GM10847 (cell line): ENCODE measurements around the gene COL23A1.

Experiments used
- POLR2A ChIP-seq: IDR thresholded peaks from 2 replicates; pipeline ENCODE4 v1.6.1; 2011; ENCODE audit not compliant: insufficient read length; ENCODE audit errors: extremely low read depth

The COL23A1 gene

DNA sequence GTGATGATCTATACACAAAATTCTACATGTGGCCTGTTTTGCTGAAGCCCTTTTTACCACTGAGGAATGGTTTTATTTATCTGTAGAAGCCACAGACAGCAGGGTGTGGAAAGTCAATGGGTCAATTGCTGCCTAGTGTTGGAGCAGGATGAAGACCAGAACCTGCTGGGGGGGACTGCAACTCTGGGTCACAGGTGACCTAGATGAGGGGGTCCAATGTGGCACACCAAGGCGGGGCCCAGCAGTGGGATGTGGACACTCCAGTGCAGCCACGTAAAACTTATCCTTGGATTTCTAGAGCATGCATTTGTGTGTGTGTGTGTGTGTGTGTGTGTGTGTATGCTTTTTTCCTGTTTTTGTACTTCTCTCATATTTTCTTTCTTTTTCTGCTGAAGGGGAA is 210.1 kb downstream of the COL23A1 start:
- TF ChIP-seq POLR2A, result no peak

DNA sequence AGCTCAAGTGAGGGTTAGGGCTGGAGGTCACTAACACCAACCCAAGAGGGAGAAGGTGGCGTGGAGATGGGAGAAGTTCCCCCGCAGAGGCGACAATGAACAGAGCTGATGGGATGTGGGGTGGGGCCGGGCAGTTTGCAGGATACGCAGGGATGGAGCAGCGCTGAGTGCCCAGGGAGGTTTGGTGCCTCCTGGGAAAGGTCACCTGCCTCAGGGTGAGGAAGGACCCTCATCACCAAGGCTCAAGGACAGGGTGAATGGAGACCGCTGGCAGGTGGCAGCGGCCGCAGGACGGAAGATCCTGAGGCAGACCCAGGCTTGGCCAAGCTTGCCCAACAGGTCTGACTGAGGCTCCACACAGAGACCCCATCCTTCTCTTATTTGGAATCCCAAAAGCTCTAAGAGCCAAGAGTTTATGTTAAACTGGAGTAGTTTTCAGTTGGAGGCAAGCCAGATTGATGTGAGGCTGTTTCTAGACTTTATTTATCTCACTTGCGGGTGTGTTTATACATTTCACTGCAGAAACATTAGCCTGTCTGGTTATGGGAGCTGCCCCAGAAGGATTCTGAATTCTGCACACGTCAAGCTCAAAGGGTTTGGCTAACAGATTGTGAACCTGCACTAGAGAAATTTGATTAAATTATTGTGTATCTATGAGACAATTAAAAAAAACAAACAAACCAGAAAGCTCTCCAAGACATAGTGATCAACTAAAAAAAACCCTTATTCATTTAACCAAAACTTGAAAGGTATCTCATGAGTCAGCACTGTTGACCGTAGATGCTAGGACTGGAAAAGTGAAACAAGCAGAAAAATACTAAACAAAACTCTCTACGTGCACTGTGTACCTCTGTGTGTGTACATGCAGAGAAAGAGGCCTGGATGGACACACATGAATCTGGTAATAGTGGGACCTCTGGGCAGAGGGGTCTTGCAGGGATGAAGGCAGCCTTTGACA is 211.4 kb downstream of the COL23A1 start:
- TF ChIP-seq POLR2A, result no peak

DNA sequence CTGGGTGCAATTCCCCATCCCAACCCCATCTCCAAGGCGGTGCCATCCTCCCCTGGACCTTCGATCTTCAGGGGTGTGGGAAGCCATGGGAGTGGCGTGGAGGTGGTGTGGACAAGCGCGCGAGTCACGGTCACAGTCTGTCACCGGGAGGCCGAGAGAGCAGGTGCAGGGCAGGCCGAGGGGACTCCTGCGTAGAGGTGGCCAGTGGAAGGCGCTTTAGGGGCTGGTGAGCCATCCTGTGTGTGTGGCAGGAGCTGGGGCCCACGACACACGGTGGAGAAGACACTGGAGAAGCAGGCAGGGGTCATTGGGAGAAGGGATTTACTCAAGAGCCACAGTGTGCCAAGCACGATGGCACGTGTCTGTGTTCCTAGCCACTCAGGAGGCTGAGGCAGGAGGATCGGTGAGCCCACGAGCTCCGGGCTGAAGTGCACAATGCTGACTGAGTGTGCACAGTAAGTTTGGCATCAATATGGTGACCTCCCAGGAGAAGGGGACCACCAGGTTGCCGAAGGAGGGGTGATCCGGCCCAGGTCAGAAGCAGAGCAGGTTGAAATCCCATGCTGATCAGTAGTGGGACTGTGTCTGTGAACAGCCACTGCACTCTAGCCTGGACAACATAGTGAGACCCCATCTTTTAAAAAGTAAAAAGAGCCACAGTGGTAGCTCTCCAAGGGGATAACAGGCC is 212.5 kb downstream of the COL23A1 start:
- TF ChIP-seq POLR2A, result no peak

DNA sequence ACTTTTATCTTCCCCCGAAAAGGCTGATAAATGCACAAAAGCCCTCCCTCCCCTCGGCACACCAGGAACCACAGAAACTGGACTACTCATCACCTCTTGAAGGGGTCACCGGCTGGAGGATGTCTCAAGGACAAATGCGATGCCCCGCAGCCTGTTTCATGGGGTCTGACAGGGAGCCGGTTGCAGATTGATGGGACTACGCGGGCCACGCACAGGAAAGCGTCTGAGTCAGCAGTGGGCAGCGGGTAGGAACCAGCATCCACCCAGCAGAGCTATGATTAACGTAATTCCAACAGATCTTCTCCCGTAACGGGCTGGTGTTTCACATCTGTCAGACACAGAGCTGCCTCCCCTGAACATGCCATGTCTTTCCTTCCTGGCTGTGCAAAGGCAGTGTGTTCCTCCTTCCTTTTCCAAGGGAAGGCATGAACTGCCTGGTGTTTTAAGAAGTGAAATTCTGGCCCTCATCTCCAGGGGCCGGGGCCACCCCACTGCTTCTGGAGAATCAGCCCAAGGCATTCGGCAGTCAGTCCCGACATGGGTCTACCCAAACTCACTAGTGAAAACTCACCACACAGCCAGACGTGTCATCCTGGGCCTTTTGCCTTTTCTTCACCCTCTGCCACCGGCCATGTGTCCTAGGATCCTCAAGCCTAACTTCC is 213.1 kb downstream of the COL23A1 start:
- no peak for TF ChIP-seq POLR2A

DNA sequence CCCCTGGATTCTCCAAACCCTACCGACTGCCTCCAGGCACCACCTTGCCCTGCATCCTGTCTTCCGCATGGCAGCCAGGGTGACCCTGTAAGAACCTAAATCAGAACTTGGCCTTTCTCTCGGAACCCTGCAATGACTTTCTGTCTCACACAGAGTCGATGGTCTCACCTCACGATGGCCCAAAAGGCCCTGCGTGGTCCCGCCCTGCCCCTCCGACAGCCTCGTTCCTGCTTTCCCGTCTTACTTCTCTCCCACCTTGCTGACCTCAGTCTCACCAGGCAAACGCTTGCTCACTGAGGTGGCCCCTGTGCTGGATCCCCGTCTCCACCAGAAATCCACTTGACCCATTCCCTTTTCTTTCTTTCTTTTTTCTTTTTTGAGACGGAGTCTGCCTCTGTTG is 214.8 kb downstream of the COL23A1 start:
- TF ChIP-seq POLR2A, result no peak

DNA sequence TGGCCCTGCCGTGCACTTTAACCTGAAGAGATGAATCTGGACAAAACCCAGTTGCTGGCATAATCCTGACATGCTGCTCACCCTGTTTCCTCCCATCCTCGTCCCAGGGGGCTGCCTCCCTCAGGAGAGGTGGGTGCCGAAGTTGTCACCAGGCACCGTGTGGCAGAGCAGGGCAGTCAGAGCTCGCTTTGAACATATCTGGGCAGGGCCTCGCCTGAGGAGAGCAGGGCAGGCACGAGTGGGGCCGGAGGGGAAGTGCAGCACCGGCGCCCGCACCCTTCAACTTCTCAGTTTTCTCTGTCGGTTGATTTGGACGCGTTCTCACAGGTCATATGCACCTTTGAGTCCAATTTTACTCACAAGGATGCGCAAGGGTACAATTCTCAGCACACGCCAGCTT is 216.5 kb downstream of the COL23A1 start:
- TF ChIP-seq POLR2A, result no peak

DNA sequence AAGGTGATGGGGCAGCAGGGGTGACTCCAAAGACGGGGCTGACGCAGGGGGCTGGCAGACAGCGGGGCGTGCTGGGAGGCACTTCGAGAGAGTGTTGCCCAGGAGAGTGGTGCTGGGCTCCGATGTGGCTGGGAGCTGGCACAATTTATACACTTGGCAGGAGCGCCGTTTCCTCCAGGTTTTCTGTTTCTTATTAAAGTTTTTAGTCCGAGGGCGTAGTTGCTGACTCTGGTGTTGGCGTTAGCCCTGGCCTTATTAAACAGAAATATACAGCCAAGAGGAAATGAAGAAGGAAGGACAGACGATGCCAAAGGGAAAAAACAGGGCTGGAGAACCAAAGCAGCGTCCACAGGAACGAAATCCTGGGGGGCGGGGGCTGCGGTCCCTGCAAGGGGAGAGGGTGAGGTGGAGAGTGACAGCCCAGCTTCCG is 218.0 kb downstream of the COL23A1 start:
- TF ChIP-seq POLR2A, result no peak

DNA sequence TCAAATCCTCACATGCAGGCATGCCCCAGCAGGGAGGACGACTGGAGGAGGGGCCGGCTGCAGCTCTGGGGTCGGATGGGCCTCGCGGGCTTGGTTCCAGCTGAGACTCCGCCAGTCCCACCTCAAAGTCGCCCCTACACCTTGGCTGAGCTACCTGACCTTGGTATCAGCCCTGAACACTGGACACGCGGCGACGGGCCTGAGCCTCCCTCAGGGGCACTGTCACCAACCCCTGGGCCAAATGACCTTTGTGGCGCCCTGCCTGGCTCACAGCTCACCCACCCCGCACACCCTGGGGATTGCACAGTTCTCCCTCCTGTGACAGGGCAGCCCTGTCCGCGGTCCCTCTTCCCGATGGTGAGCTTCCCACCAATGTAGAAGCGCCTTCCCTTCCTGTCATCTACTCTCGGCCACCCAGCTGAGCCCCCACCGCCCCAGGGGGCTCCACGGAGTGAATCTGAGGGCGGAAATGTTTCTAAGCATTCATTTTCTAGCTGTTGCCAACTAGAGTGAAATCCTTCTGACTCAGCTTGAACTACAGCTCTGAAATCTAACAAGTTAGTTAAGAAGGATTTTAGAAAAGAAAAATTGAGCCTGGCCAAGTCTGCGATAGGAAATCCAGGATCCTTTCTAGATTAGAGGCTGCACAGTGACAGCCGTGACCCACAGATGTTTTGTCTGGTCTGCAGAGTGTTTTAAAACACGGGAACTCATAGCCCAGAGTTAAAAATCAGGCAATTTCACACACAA is 218.7 kb downstream of the COL23A1 start:
- no peak for TF ChIP-seq POLR2A

DNA sequence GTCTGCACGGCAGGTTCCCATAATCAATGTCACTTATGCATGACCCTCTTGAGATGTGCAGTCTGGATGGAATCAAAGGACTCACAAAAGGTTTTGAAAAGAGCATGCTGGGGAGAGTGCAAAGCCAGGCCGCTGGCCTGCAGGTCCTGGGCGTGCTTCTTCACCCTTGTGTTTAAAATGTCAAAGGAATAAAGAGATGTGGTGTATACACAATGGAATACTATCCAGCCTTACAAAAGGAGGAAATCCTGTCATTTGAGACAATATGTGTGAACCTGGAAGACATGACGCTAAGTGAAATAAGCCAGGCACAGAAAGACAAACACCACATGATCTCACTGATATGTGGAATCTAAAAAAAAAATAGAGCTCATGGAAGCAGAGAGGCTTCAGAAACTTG is 220.1 kb downstream of the COL23A1 start:
- TF ChIP-seq POLR2A, result no peak

DNA sequence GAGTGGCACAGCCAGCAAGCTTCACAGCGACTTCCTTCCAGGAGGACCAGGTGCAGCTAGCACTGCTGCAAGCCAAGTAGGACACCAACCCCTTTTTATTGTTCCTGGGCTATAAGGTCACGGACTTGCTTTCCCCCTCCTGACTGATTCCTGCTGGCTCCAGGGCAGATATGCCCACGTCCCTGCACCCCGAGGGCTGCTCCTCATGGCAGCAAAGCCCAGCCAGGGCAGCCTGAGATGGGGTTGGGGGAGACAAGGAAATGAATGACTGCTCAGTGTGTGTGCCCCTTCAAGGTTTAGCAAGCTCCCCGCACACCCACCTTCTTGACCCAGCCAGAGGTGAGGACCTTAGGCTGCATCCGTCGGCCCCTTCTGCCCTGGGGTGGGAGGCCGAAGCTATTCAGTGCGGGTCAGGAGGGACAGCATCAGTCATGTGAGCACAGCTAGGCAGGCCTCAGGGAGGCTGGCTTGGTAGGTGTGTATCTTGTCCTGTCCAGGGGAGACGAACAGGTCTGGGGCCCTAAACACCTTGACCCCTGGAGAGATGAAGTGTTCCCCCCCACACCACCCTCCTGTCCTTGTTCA is 221.4 kb downstream of the COL23A1 start:
- TF ChIP-seq POLR2A, result no peak

DNA sequence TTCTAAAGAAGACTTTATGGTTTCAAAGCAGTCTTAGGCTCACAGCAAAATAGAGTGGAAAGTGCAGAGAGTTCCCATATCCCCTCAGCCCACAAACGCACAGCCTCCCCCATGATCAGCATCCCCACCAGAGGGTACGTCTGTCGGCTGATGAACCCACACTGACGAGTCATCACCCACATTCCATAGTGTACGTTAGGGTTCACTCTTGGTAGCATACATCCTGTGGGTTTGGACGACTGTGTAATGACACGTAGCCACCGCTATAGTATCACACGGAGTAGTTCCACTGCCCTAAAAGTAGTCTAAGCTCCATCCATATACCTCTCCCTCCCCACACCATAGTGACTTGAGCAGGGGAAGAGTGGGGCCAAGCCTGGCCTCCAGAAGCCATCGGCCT is 221.9 kb downstream of the COL23A1 start:
- no peak for TF ChIP-seq POLR2A

DNA sequence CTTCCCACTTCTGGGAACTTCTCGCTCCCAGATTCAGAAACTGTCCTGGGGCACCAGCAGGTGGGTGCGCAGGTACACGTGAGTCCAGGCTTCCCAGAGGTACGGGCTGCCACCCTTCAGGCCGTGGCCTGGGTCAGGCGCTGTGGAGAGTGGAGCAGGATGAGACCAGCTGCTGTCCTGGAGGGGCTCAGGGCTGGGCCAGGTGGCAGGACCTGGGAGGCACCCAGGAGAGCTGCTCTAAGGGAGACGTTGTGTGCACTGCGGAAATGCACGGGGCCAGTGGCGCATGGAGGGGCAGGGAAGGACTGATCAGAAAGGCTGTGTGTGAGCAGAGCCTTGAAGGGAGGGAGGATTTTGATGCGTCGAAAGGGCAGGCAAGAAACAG is 222.5 kb downstream of the COL23A1 start:
- TF ChIP-seq POLR2A, result no peak

DNA sequence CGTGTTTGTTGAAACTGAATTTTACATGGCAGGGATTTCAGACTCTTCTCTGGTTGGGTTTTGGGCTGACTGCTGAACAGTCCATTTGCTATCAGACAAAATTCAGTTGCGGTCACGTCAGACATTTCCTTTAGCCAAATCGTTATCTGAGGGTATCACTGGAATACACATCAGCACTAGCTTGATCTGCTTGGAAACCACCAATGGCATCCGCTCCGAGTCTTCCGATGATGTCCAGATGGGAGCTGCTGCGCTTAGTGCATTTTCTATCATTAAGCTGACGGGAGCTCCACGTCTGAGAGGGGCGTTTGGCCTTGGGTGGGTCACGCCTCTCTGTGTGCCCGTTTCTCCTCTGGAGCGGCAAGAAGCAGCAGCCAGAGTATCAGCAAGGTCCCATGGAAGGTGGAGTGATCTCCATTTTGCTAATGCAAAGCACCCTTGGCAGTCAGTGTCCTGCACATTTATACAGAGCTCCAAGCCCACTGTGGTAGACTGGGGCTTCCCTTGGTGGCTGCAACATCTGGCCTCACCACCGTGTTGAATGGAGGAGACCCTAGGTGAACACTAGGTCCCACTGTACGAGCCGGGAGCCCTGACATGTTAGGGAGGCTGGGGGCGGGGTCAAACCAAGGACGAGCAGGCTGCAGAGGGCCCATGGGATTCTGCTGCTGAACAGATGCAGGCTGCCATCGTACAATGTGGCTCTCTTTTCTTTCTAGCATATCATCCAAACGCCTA is 223.0 kb downstream of the COL23A1 start:
- no peak for TF ChIP-seq POLR2A
